ENCODE measurements around the gene MCAT. TPM values are rescaled to one million over a fixed set of nuclear protein-coding genes. Genes with fewer than 3 reads are reported as not detected.

MCAT gene
- total RNA-seq, 1 donor = 13.8 TPM

GRCh38 chr22:43173566-43173965, 30.4 kb upstream of the MCAT start:
- no peak overlapping the region for H3K4me3 ChIP-seq (ENCODE audit: low read depth, low read length)
- TF ChIP-seq, protein P1, sequence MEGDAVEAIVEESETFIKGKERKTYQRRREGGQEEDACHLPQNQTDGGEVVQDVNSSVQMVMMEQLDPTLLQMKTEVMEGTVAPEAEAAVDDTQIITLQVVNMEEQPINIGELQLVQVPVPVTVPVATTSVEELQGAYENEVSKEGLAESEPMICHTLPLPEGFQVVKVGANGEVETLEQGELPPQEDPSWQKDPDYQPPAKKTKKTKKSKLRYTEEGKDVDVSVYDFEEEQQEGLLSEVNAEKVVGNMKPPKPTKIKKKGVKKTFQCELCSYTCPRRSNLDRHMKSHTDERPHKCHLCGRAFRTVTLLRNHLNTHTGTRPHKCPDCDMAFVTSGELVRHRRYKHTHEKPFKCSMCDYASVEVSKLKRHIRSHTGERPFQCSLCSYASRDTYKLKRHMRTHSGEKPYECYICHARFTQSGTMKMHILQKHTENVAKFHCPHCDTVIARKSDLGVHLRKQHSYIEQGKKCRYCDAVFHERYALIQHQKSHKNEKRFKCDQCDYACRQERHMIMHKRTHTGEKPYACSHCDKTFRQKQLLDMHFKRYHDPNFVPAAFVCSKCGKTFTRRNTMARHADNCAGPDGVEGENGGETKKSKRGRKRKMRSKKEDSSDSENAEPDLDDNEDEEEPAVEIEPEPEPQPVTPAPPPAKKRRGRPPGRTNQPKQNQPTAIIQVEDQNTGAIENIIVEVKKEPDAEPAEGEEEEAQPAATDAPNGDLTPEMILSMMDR (IDR thresholded peaks at IDR 0.05; ENCODE audit: insufficient read depth, low read depth, low read length) = no peak
- DNase-seq (ENCODE audit: low read depth) = no peak

GRCh38 chr22:43172191-43172590, 29.0 kb upstream of the MCAT start:
- DNase-seq (ENCODE audit: low read depth) = no peak
- TF ChIP-seq, protein P1 (IDR thresholded peaks at IDR 0.05; ENCODE audit: insufficient read depth, low read depth, low read length) = no peak
- no peak overlapping the region for H3K4me3 ChIP-seq (ENCODE audit: low read depth, low read length)

- DNase-seq (ENCODE audit: low read depth) = no peak
- TF ChIP-seq, protein P1 (IDR thresholded peaks at IDR 0.05; ENCODE audit: insufficient read depth, low read depth, low read length) = no peak
- no peak overlapping the region for H3K4me3 ChIP-seq (ENCODE audit: low read depth, low read length)
Observed at GRCh38 chr22:43171607-43172006, 28.4 kb upstream of the MCAT start.

DNA sequence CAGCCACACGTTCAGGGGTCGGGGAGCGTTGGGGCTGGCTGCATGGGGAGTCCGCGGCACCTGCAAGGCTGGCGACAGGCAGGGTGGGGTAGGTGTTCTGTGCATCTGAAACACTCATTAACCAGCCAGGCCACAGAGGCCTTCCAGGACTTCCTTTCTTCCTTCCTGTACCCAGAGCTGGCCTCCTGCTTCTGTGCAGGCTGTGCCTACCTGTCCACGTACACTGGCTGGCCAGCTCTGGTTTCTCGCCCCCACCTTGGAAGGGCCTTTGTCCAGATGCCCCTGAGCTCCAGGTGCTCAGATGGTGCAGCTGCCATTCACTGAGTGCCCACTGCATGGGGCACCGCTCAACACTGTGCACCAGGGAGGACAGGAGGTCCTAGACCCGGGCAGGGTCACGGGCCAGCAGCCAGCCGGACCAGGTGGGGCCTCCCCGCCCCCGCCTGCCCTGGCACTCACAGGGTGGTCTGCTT, 27.9 kb upstream of the MCAT start:
- DNase-seq (ENCODE audit: low read depth) = no peak
- H3K4me3 ChIP-seq (ENCODE audit: low read depth, low read length) = no peak overlapping the region
- TF ChIP-seq, protein P1 (IDR thresholded peaks at IDR 0.05; ENCODE audit: insufficient read depth, low read depth, low read length) = no peak

GRCh38 chr22:43170131-43170480, 26.9 kb upstream of the MCAT start:
- TF ChIP-seq, protein P1 (IDR thresholded peaks at IDR 0.05; ENCODE audit: insufficient read depth, low read depth, low read length) = no peak
- no peak for DNase-seq (ENCODE audit: low read depth)
- H3K4me3 ChIP-seq (ENCODE audit: low read depth, low read length) = no peak overlapping the region

GRCh38 chr22:43169310-43170130, 26.3 kb upstream of the MCAT start:
- TF ChIP-seq, protein P1 (IDR thresholded peaks at IDR 0.05; ENCODE audit: insufficient read depth, low read depth, low read length) = no peak
- no peak for DNase-seq (ENCODE audit: low read depth)
- no peak overlapping the region for H3K4me3 ChIP-seq (ENCODE audit: low read depth, low read length)

Measured in fibroblast of villous mesenchyme (primary cell).